HFF-Myc (cell line): Measurements from ENCODE around the gene CC2D2B.

Source experiments
- DNase-seq: peaks from one replicate; pipeline ENCODE4 v3.0.0-alpha.2; 2011; ENCODE audit warnings: low read depth; ENCODE audit errors: extremely low read depth
- H3K4me3 ChIP-seq: replicated peaks from 2 replicates; pipeline ENCODE4 v1.5.1; 2011; ENCODE audit warnings: low read depth, mild to moderate bottlenecking, control low read depth, low read length
- CTCF ChIP-seq: IDR thresholded peaks from 2 replicates; pipeline ENCODE4 v1.5.1; 2012; ENCODE audit warnings: mild to moderate bottlenecking, low read depth, low read length, control low read depth; ENCODE audit errors: missing control alignments

Gene CC2D2B

DNA sequence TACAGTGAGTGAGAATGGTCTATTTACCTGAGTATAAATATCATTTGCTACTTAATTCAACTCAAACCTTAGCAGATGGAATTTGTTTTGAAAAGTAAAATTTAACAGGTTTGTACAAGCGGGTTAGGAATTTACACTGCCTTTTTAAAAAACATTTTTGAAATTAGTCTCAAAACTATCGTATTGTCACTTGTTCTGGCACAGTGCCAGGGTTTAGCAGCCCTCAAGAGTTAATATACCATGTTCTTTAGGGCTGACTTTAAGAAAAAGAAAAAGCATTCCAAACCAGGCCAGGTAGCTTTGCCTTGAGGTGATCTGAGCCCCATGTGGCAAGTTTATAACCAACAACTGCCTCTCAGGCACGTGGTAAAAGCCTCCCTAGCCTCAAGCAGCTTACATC, 153.5 kb downstream of the CC2D2B start:
- H3K4me3 ChIP-seq, result no peak overlapping the region
- DNase-seq, result no peak
- no peak for TF ChIP-seq CTCF

DNA sequence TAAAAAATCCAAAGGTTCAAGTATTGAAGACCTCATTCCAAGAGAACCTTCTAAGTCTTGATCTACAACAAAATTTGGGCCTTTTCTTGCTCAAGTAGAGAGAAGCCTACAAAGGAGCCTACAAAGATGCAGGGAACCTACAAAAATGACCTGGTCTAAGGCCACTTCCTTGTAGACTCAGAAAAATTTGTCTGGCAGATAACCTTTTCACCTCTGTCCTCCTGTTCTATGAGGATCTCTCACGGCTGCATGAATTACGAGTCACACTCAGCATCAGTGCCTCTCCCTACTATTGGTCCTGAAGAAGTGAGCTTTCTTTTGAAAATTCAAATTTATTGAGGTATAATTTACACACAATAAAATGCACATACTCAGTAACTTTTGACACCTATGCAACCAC, 164.9 kb downstream of the CC2D2B start:
- TF ChIP-seq CTCF, result no peak
- DNase-seq, result no peak
- H3K4me3 ChIP-seq, result no peak overlapping the region

DNA sequence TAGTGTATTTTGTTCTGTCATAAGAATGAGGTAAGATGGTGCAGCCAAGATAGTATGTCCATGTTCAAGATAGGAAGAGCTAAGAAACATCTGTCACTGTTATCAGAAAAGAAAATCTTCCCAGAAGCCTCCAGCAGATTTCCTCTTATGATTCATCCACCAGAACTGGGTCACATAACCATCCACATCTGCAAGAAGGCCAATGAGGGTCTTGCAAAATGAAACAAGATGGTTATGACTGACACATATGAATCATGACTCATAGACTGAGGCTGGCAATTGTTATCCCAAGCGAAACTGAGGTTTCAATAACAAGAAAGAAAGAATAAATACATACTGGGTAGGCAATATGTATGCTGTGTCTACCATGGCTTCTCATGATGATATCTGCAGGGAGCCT, 165.9 kb downstream of the CC2D2B start:
- peak; percentile 55 for DNase-seq
- no peak overlapping the region for H3K4me3 ChIP-seq
- no peak for TF ChIP-seq CTCF

- H3K4me3 ChIP-seq, result no peak overlapping the region
- TF ChIP-seq CTCF, result no peak
- no peak for DNase-seq
These were observed 167.0 kb downstream of the CC2D2B start for GRCh38 chr10:96074776-96075175.

- DNase-seq, result no peak
- no peak overlapping the region for H3K4me3 ChIP-seq
- TF ChIP-seq CTCF, result no peak
These were observed 168.2 kb downstream of the CC2D2B start for GRCh38 chr10:96075977-96076376.

DNA sequence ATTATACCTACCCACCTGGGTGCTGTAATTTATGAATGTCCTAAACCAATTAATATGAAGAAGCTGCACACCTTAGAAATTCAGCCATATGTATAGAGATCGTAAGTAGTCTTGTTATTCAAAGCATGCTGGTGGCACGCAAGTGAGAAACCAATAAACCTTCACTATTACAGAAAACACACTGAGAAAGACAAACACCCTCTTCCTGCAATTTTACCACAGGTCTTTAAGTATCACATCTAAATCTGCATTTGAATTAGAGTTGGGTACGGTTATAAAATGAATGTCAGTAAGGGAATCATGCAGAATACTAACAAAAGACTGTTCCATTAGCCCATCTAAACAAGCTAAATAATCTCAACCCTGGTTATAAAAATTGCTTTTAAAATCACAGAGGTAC, 169.4 kb downstream of the CC2D2B start:
- no peak overlapping the region for H3K4me3 ChIP-seq
- no peak for TF ChIP-seq CTCF
- no peak for DNase-seq

GRCh38 chr10:96082153-96082552, 174.4 kb downstream of the CC2D2B start:
- no peak for TF ChIP-seq CTCF
- H3K4me3 ChIP-seq, result no peak overlapping the region
- DNase-seq, result no peak
